GM18867 (cell line): ENCODE measurements around the gene MSTN.
A peak's percentile ranks its signal among the peaks of the same experiment; 100 is the strongest.
"Not testable (repeated sequence)": the region's sequence is repeated elsewhere in the genome, so short reads cannot be mapped to it uniquely, and the experiment has no call there.

ENCODE experiments used
- ATAC-seq: cut with Tn5 transposase; IDR thresholded peaks from one replicate; pipeline ENCODE4 v1.9.1; 2021; ENCODE audit warnings: mild to moderate bottlenecking, moderate library complexity; ENCODE audit not compliant: unreplicated experiment

The MSTN gene

GRCh38 chr2:190065839-190066238, 3.3 kb upstream of the MSTN start:
- no peak for ATAC-seq

- ATAC-seq = no peak
Measured at GRCh38 chr2:190063624-190064023, 1.1 kb upstream of the MSTN start.

- no peak for ATAC-seq
Measured at GRCh38 chr2:190062053-190062452, 476 bp downstream of the MSTN start.

GRCh38 chr2:190060626-190061025, 1.9 kb downstream of the MSTN start:
- no peak for ATAC-seq

- no peak for ATAC-seq
Measured at GRCh38 chr2:190060019-190060418, 2.5 kb downstream of the MSTN start.

GRCh38 chr2:190053426-190053825, 9.1 kb downstream of the MSTN start:
- no peak for ATAC-seq

- ATAC-seq = no peak
Measured at GRCh38 chr2:190052307-190052706, 10.2 kb downstream of the MSTN start.

- no peak for ATAC-seq
Measured at GRCh38 chr2:190051223-190051622, 11.3 kb downstream of the MSTN start.

- ATAC-seq = no peak
Measured at GRCh38 chr2:190050001-190050400, 12.5 kb downstream of the MSTN start.

GRCh38 chr2:190044866-190045265, 17.7 kb downstream of the MSTN start:
- ATAC-seq = no peak

GRCh38 chr2:190043441-190043840, 19.1 kb downstream of the MSTN start:
- ATAC-seq = no peak

GRCh38 chr2:190036071-190036470, 26.5 kb downstream of the MSTN start:
- ATAC-seq = no peak

GRCh38 chr2:190034417-190034816, 28.1 kb downstream of the MSTN start:
- ATAC-seq = not testable (repeated sequence)

- no peak for ATAC-seq
Measured at GRCh38 chr2:190031969-190032618, 30.4 kb downstream of the MSTN start.

- peak; percentile 68 for ATAC-seq
Measured at GRCh38 chr2:190023860-190024259, 38.7 kb downstream of the MSTN start.

GRCh38 chr2:190020720-190021119, 41.8 kb downstream of the MSTN start:
- ATAC-seq = no peak

GRCh38 chr2:190017837-190018236, 44.7 kb downstream of the MSTN start:
- ATAC-seq = no peak

- ATAC-seq = not testable (repeated sequence)
Measured at GRCh38 chr2:190015969-190016368, 46.6 kb downstream of the MSTN start.
